Mesendoderm (in vitro differentiated cells): ENCODE data around the gene ATP6V0C. TPM values are rescaled to one million over a fixed set of nuclear protein-coding genes. Genes with fewer than 3 reads are reported as not detected.

Experiments
- small RNA-seq: library from polyadenylated mRNA; stranded (forward); fragments of <200 nt; extraction: miRNeasy Mini kit (QIAGEN cat#:217004); gene quantifications from one replicate; pipeline ENCODE3, GENCODE V24; 2013; ENCODE audit not compliant: insufficient read depth

ATP6V0C gene

Small RNAs within 50 kb of the gene (small RNA-seq; reads per million reads assigned to genes)
- not detected for gene AC093525.1
- not detected for gene MIR3178
- 2.7 reads per million, percentile 38 among the genes with 10 or more reads in this experiment for gene MIR6768
